GM19193 (cell line): ENCODE data around the gene RNF151.

Experiments
- POLR2A ChIP-seq: IDR thresholded peaks from 4 replicates; pipeline ENCODE4 v1.6.1; 2011; ENCODE audit not compliant: insufficient read depth, insufficient read length; ENCODE audit errors: extremely low read depth

Gene RNF151

DNA sequence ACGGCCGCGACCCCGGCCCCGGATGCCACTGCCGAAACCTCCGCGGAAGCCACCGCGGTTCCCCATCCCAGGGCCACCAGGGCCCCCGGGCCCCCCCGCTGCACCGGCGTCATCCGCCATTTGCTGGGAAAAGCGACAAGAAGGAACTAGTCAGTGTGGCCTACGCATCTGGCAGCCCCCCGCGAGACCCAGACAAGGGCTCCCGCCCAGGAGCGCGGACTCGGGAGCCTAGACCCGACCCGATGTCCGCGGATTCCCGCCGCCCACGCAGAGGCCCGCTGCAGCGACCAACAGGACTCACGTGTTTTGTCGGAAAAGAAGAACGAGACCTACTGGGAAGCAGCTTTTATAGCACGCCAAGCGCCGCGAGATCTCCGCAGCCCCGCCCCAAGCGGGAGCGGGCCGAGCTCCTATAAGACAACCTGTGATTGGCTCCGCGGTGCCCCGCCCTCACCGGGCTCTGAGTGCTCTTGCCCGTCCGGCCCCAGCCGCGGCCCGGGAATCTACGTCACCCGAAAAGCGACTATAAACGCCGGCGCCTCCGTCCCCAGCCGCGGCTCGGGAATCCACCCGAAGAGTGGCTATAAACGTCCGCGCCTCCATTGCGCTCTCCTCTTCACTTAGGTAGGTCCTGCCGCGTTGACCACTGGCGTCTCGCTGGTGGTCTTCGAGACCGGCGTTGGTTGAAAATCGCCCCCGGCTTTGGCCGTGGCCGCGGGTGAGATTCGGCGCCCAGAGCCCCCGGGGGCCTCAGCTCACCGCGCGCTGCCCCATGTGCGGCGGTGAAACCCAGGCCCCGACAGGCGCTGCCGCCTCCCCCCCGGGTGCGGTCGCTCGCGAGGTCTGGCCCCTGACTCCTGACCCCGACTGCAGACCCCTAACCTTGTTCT lies 1.9 kb upstream of the RNF151 start, which contains the start of gene RPS2:
RPS2 (minus strand) TSS at position 321 of the 890 bp plus-strand sequence; CDS start at position 120, 201 bp downstream.
- peak; percentile 100 for TF ChIP-seq POLR2A

DNA sequence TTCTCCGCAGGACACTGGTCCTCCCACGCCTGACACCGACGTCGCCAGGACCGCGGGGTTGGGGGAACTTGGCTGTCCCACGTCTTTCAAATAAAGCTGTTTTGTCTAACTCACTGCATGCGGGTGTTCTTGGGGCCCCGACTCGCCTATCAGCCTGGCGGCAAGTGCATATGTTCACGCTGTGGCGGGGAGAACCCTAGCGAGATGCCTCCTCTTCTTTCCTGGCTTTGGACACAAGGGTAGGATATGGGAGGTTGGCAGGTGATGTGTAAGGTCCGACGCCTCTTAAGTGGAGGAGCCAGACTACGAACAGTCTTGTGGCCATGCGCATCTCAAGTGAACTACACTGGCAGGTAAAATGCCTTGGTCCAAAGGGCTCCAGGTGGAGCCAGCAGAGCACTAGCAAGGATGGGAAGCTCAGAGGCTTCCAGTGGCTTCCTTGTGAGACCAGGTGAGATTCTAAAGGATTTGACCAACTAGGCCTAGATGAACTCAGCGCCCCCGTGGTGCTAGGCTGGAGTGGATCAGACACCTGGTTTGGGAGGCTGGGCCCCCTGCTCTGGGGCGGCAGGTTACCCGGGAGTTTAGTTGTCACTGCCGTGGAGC lies 1.2 kb upstream of the RNF151 start:
- TF ChIP-seq POLR2A: no peak

DNA sequence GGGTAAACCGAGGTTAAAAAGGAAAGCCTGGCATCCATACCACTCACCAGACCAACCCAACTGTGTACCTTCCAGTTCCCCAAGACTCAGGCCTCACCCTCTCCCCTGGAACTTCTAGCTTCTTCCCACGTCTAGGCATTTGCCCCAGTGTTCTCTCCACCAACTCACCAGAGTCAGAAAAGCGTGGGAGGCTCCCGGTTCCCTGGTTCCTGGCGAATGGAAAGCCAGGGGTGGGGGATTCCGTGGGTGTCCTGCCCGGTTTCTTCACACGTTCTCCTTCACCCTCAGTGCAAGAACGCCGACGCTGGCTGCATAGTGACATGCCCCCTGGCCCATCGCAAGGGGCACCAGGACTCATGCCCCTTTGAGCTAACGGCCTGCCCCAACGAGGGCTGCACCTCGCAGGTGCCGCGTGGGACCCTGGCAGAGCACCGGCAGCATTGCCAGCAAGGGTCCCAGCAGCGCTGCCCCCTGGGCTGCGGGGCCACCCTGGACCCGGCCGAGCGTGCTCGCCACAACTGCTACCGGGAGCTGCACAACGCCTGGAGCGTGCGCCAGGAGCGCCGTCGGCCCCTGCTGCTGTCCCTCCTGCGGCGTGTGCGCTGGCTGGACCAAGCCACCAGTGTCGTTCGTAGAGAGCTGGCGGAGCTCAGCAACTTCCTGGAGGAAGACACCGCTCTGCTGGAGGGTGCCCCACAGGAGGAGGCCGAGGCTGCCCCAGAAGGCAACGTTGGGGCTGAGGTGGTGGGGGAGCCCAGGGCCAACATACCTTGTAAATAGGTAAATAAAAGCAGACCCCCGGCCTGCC lies 1.7 kb downstream of the RNF151 start:
- TF ChIP-seq POLR2A: no peak

DNA sequence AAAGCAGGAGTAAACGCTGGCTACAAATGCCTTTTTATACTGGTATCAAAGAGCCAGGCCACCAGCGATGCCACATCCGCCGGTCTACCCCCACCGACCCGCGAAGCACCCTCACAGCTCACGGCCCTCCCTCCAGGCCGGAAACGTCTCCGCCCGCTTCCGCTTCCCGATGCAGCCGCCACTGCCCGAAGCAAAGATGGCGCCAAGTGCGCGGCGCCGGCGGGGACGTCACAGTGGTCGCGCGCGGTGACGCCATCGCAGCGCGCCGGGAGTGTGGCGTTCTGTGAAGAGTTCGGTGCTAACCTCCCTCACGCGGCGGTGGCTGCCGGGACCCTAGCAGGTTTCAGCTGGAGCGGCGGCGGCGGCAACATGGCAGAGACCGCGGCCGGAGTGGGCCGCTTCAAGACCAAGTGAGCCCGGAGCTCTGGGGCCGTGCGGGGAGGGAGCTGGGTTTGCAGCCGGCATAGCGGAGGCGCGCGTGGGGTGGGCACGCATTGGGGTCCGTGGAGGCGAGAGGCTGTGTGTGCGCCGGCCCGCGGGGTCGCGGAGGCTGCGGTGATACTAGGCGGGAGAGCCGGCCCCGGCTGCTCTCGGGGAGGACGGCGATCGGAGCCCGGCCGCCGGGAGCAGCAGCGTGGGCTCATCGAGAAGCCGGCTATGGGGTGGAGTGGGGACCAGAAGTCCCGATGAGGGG lies 5.3 kb downstream of the RNF151 start, which contains the start of gene TBL3:
TBL3 (plus strand) TSS at position 258 of the 694 bp plus-strand sequence; CDS start at position 370, 112 bp downstream.
- TF ChIP-seq POLR2A: peak; percentile 96

DNA sequence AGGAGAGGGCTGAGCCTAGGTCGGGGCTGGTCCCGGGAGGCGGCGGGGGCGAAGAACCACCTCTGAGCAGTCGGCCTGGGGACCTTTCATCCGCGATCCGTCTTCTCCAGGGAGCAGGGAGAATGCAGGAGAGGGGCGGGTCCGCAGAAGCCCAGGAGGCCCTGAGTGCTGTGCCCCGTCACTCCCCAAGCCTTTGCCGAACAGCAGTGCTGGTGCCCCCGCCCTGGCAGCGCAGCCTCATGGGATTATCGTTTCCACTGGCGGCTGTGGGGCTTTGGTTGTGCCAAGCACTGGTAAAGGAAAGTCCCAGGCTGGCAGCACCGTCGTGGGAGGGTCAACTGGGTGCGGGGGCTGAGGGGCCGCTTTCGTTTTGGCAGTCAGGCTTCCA lies 5.8 kb downstream of the RNF151 start:
- TF ChIP-seq POLR2A: no peak

DNA sequence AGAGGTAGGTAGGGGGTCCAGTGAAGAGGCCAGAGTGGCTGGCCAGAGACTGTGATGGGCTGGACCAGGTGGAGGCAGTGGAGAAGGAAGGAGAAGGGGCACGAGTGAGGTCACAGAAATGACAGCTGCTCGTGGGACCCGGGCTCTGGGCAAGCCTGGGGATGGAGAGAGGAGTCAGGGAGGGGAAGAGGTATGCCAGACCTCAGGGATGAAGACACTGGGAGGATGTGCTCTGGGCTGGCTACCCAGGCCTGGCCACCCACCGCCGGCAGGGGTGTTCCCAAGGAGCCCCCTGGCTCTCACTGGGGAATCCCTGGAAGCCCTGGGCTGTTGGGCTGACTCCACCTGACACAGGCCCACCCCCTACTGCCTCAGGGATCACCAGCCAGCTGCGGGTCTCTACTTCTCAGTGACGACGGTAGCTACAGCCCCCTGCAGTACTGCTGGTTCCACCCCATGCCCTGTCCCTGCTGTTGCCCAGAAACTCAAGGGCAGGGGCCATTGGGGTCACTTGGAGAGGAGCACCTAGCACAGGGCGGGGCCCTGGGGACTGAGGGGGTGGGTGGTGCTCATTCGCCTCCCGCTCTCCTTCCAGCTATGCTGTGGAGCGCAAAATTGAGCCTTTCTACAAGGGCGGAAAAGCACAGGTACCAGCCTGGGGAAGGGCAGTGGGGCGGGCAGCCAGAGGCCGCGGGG lies 7.0 kb downstream of the RNF151 start:
- TF ChIP-seq POLR2A: no peak

DNA sequence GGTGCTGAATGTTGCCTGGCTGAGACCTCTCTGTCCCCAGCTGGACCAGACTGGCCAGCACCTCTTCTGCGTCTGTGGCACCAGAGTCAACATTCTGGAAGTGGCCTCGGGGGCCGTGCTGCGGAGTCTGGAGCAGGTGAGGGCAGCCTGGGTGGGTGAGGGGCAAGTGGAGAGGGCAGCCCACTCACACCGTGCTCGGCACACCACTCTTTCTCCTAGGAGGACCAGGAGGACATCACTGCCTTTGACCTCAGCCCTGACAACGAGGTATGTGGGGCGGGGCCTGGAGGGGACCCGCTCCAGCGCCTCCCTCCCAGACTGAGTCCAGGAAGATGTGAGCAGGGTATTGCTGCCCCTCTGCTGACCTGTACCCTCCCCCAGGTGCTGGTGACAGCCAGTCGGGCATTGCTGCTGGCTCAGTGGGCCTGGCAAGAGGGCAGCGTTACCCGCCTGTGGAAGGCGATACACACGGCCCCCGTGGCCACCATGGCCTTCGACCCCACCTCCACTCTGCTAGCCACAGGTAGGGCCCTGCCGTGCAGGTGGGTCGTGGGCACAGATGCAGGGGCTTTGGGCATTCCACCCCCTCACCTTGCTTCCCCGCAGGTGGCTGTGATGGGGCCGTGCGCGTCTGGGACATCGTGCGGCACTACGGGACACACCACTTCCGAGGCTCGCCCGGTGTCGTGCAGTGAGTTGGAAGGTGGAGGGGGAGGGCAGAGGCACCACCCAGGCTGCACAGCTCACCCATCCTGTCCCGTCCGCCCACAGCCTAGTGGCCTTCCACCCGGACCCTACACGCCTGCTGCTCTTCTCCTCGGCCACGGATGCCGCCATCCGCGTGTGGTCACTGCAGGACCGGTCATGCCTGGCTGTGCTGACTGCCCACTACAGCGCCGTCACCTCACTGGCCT lies 7.8 kb downstream of the RNF151 start:
- no peak for TF ChIP-seq POLR2A

DNA sequence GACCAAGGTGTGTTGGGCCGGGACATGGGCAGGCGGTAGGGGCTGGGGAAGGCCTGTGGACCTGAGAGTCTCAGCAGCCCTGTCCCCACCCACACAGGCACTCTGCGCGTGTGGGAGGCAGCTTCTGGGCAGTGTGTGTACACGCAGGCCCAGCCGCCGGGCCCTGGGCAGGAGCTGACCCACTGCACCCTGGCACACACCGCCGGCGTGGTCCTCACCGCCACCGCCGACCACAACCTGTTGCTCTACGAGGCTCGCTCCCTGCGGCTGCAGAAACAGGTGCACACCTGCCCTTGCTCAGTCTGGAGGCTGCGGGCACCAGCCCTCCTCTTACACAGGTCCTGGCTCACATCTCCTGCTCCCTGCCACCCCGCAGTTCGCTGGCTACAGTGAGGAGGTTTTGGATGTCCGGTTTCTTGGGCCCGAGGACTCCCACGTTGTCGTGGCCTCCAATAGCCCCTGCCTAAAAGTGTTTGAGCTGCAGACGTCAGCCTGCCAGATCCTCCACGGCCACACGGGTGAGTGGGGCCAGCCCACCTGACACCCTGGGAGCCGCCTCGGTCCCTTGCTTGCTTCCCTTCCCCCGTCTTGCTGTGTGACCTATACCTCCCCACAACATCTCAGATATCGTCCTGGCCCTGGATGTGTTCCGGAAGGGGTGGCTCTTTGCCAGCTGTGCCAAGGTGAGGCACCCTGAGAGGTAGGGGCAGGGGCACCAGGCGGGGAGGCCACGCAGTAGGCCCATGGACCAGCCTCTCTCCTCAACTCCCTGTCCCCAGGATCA lies 9.0 kb downstream of the RNF151 start:
- no peak for TF ChIP-seq POLR2A

DNA sequence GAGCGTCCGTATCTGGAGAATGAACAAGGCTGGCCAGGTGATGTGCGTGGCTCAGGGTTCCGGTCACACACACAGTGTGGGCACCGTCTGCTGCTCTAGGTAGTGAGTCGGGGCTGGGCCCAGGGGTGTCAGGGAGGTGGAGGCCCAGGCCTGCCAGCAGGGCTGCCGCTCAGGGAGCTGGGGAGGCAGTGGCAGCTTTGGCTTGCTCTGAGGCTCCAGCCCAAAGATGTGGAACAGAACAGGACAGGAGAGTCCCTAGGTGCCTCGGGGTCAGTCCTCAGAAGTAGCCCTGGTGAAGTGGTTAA lies 9.5 kb downstream of the RNF151 start:
- no peak for TF ChIP-seq POLR2A

DNA sequence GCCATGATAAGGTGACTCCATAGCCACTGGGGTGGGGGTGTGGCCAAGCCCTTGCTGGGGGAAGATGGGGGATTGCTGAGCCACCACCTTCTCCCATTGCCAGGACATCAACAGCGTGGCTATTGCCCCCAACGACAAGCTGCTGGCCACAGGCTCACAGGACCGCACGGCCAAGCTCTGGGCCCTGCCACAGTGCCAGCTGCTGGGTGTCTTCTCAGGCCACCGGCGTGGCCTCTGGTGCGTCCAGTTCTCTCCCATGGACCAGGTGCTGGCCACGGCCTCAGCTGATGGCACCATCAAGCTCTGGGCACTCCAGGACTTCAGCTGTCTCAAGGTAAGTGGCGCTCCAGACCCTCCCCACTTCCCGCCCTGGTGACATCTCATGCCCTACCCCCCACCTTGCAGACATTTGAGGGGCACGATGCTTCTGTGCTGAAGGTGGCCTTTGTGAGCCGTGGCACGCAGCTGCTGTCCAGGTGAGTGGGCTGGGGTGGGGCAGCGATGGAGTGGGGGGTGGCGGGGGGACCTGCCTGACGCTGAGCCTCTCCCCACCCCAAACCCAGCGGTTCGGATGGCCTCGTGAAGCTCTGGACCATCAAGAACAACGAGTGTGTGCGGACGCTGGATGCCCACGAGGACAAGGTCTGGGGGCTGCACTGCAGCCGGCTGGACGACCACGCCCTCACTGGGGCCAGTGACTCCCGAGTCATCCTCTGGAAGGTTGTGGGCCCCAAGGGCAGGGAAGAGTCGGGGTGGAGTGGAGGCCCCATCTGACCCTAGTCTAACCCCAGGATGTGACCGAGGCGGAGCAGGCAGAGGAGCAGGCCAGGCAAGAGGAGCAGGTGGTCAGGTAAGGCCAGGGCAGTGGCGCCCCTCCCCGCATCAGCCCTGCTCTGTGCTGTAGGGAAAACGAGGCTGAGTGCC lies 10.6 kb downstream of the RNF151 start:
- no peak for TF ChIP-seq POLR2A

DNA sequence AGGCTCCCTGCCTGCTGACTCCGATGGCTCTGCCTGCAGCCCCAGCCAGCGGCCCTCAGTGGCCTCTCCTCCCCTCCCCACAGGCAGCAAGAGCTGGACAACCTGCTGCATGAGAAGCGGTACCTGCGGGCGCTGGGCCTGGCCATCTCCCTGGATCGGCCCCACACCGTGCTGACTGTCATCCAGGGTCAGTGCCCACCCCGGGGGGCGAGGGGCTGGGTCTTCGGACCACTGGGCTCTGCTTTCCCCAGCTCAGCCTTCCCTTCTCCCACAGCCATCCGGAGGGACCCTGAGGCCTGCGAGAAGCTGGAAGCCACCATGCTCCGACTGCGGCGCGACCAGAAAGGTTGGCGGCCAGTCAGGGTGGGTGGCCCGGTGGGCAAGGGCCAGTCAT lies 11.2 kb downstream of the RNF151 start:
- TF ChIP-seq POLR2A: no peak
